ENCODE results near the gene CES3.
"Not testable (repeated sequence)": the region's sequence is repeated elsewhere in the genome, so short reads cannot be mapped to it uniquely, and the experiment has no call there.

CES3 gene

GRCh38 chr16:66947302-66948065 is 13.6 kb upstream of the CES3 start:
- peak; percentile 77 for DNase-seq

GRCh38 chr16:66948134-66948836 is 12.8 kb upstream of the CES3 start:
- DNase-seq = peak; percentile 28

- peak; percentile 8 for DNase-seq
Measured at GRCh38 chr16:66948837-66949225, 12.2 kb upstream of the CES3 start.

GRCh38 chr16:66949472-66949871 is 11.6 kb upstream of the CES3 start:
- DNase-seq = no peak

GRCh38 chr16:66950437-66950836 is 10.6 kb upstream of the CES3 start:
- no peak for DNase-seq

- DNase-seq = peak; percentile 22
Measured at GRCh38 chr16:66950971-66951790, 9.9 kb upstream of the CES3 start.

- DNase-seq = peak; percentile 79
Measured at GRCh38 chr16:66952430-66953110, 8.5 kb upstream of the CES3 start.

- peak; percentile 36 for DNase-seq
Measured at GRCh38 chr16:66953462-66954096, 7.5 kb upstream of the CES3 start.

GRCh38 chr16:66954097-66954659 is 6.9 kb upstream of the CES3 start:
- DNase-seq = peak; percentile 77

GRCh38 chr16:66955363-66956153 is 5.5 kb upstream of the CES3 start:
- DNase-seq = not testable (repeated sequence)

GRCh38 chr16:66956154-66956457 is 5.0 kb upstream of the CES3 start:
- DNase-seq = not testable (repeated sequence)

GRCh38 chr16:66958857-66959703 is 2.0 kb upstream of the CES3 start:
- no peak for DNase-seq

- DNase-seq = no peak
Measured at GRCh38 chr16:66959704-66960161, 1.3 kb upstream of the CES3 start.

GRCh38 chr16:66960270-66960669 is 796 bp upstream of the CES3 start:
- no peak for DNase-seq

GRCh38 chr16:66961914-66962313 is 848 bp downstream of the CES3 start:
- DNase-seq = peak; percentile 45

GRCh38 chr16:66964049-66964448 is 3.0 kb downstream of the CES3 start:
- DNase-seq = peak; percentile 43

GRCh38 chr16:66968847-66969246 is 7.8 kb downstream of the CES3 start:
- DNase-seq = no peak

- DNase-seq = no peak
Measured at GRCh38 chr16:66970775-66971720, 10.0 kb downstream of the CES3 start.

GRCh38 chr16:66972983-66973382 is 11.9 kb downstream of the CES3 start:
- DNase-seq = no peak

Data from NCI-H69 (cell line).